ENCODE results near the gene P2RX1.

DNA sequence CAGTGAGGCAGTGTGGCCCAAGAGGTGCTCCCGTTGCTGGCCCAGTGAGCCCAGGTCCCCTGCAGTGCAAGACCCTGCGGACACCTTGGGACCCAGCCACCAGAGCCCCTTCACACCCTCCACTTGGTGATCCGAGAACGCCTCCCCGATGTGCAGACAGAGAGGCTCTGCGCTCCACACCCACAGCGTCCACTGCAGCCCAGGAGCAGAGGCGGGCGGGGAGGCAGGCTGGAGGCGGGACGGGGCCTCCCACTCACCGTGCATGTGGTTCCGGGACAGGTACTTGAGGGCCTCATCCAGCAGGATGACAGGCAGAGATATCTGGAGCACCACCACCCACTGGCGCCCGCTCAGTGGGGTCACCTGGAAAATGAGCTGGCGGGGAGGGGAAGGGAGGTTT, 12.1 kb upstream of the P2RX1 start:
- TF ChIP-seq POLR2A (IDR thresholded peaks at IDR 0.05; ENCODE audit: low read depth, low read length) (no peak), MAZ (IDR thresholded peaks at IDR 0.05; ENCODE audit: borderline replicate concordance, low read depth, low read length) (no peak), RCOR1 (IDR thresholded peaks at IDR 0.05; ENCODE audit: insufficient replicate concordance, low read length) (no peak), RFX5 (IDR thresholded peaks at IDR 0.05; ENCODE audit: low read depth, low read length) (no peak), FOS (IDR thresholded peaks at IDR 0.05; ENCODE audit: low read depth, low read length) (no peak), MAFK (IDR thresholded peaks at IDR 0.05; ENCODE audit: low read depth, low read length) (no peak)
- TF ChIP-seq, protein P1, sequence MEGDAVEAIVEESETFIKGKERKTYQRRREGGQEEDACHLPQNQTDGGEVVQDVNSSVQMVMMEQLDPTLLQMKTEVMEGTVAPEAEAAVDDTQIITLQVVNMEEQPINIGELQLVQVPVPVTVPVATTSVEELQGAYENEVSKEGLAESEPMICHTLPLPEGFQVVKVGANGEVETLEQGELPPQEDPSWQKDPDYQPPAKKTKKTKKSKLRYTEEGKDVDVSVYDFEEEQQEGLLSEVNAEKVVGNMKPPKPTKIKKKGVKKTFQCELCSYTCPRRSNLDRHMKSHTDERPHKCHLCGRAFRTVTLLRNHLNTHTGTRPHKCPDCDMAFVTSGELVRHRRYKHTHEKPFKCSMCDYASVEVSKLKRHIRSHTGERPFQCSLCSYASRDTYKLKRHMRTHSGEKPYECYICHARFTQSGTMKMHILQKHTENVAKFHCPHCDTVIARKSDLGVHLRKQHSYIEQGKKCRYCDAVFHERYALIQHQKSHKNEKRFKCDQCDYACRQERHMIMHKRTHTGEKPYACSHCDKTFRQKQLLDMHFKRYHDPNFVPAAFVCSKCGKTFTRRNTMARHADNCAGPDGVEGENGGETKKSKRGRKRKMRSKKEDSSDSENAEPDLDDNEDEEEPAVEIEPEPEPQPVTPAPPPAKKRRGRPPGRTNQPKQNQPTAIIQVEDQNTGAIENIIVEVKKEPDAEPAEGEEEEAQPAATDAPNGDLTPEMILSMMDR (conservative IDR thresholded peaks at IDR 0.05; ENCODE audit: low read depth, low read length), result no peak
- TF ChIP-seq, protein P2, sequence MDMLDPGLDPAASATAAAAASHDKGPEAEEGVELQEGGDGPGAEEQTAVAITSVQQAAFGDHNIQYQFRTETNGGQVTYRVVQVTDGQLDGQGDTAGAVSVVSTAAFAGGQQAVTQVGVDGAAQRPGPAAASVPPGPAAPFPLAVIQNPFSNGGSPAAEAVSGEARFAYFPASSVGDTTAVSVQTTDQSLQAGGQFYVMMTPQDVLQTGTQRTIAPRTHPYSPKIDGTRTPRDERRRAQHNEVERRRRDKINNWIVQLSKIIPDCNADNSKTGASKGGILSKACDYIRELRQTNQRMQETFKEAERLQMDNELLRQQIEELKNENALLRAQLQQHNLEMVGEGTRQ (IDR thresholded peaks at IDR 0.05; ENCODE audit: low read depth, low read length), result no peak
- TF ChIP-seq, protein P3, sequence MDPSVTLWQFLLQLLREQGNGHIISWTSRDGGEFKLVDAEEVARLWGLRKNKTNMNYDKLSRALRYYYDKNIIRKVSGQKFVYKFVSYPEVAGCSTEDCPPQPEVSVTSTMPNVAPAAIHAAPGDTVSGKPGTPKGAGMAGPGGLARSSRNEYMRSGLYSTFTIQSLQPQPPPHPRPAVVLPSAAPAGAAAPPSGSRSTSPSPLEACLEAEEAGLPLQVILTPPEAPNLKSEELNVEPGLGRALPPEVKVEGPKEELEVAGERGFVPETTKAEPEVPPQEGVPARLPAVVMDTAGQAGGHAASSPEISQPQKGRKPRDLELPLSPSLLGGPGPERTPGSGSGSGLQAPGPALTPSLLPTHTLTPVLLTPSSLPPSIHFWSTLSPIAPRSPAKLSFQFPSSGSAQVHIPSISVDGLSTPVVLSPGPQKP (IDR thresholded peaks at IDR 0.05; ENCODE audit: borderline replicate concordance, low read depth, low read length), result no peak
